Activated naive CD4-positive, alpha-beta T cell treated with anti-CD3 and anti-CD28 coated beads, Interleukin-2, amount 10 ng/mL, durations not matched to agents 7 days and 5 days (primary cell): ENCODE data around the gene CNOT2.

Experiments used
- CTCF ChIA-PET: fragments of 350-600 bp; sonication (Branson Sonifier 250); formaldehyde crosslinking; loops from one replicate; lab custom pipeline; 2021; ENCODE audit warnings: antibody characterized with exemption; lab: Charles Lee
- DNase-seq: peaks from one replicate; pipeline ENCODE4 v3.0.0-alpha.2; 2020
- H3K27ac Mint-ChIP-seq: one replicate; pipeline ENCODE4 v1.8.0; 2021; ENCODE audit warnings: mild to moderate bottlenecking, moderate library complexity, mixed read lengths
- H3K27me3 Mint-ChIP-seq: one replicate; pipeline ENCODE4 v1.8.0; 2021; ENCODE audit warnings: mild to moderate bottlenecking, mixed read lengths
- H3K36me3 Mint-ChIP-seq: one replicate; pipeline ENCODE4 v1.8.0; 2021; ENCODE audit warnings: mixed read lengths
- H3K4me1 Mint-ChIP-seq: one replicate; pipeline ENCODE4 v1.8.0; 2021; ENCODE audit warnings: mixed read lengths
- H3K4me3 Mint-ChIP-seq: one replicate; pipeline ENCODE4 v1.8.0; 2021; ENCODE audit warnings: mild to moderate bottlenecking, moderate library complexity, mixed read lengths
- H3K9me3 Mint-ChIP-seq: one replicate; pipeline ENCODE4 v1.8.0; 2021; ENCODE audit warnings: mixed read lengths

The CNOT2 gene

DNA sequence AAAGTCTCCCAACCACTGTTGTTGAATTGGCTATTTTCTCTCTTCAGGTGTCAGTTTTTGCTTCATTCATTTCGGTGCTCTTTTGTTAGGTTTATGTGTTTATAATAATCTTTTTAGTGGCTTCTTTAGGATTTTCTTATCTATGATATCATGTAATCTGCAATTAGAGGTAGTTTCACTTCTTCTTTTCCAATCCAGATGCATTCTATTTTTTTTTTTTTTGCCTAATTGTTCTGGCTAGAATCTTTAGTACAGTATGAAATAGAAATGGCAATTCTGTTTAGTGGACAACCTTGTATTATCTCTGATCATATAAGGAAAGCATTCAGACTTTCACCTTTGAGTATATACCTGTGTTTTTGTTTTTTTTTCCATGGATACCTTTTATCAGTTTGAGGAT is 17.4 kb downstream of the CNOT2 start:
- H3K36me3 Mint-ChIP-seq = peaks cover 33% of the 10 kb centered on the region
- H3K27ac Mint-ChIP-seq = no peak overlapping the region
- H3K27me3 Mint-ChIP-seq = no peaks in the 10 kb centered on the region
- H3K9me3 Mint-ChIP-seq = peaks cover 3% of the 10 kb centered on the region
- CTCF ChIA-PET = no interaction called here
- no peak overlapping the region for H3K4me3 Mint-ChIP-seq
- peaks cover 32% of the 10 kb centered on the region for H3K4me1 Mint-ChIP-seq
- DNase-seq = no peak

DNA sequence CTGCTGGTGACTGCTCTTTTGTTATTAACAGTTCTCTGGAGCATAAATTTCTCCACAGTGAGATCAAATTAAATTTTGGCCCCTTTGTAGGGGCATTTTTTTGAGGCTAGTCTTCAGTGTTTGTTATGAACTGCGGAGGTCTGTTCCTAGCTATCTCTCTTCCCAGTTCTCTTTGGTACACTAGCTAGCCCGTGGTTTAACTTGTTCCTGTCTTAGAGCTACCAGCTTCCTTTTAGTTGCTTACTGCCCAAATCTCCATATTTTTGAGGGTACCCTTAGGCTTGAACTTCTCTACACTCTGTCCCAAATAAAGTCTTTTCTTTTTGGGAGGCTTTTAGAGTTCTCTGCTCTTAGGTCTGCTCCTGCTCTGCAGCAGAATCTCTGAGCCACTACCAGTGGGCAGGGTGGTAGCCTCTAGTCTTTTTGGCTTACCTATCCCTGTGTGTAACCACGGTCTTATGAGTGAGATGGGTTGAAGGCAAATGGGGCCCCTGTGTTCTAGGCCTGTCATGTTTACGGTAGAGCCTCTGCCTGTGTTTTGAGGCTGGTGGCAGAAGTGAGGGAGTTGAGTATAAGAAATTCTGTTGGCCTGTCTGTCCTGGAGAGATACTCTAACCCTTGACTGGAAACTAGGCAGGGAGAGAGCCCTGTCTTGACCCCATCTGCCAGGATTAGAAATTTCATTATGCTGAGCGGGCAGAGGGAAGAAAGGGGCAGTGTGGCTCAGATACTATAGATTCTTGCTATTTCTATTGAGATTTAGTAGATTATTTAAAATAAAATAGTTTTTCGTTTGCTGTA is 21.0 kb downstream of the CNOT2 start:
- H3K27ac Mint-ChIP-seq = no peak overlapping the region
- no peak overlapping the region for H3K4me3 Mint-ChIP-seq
- H3K9me3 Mint-ChIP-seq = peaks cover 3% of the 10 kb centered on the region
- peaks cover 34% of the 10 kb centered on the region for H3K4me1 Mint-ChIP-seq
- no peaks in the 10 kb centered on the region for H3K27me3 Mint-ChIP-seq
- DNase-seq = no peak
- CTCF ChIA-PET = no interaction called here
- peaks cover 36% of the 10 kb centered on the region for H3K36me3 Mint-ChIP-seq

DNA sequence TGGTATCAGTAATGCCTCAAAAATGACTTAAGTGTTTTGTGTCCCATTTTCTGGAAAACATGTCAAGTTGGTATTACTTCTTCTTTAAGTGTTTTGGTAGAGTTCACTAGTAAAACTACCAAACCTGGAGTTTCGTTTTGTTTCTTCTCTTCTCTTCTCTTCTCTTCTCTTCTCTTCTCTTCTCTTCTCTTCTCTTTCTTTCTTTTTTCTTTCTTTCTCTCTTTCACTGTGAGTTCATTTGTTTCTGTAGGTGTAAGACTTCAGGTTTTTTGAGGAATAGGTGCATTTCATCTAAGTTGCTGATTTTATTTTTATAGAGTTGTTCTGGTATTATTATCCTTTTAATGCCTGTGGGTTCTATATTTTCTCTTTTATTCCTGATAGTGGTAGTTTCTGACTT is 21.9 kb downstream of the CNOT2 start:
- Mint-ChIP-seq H3K27ac (no peak overlapping the region), H3K4me3 (no peak overlapping the region)
- CTCF ChIA-PET = no interaction called here

DNA sequence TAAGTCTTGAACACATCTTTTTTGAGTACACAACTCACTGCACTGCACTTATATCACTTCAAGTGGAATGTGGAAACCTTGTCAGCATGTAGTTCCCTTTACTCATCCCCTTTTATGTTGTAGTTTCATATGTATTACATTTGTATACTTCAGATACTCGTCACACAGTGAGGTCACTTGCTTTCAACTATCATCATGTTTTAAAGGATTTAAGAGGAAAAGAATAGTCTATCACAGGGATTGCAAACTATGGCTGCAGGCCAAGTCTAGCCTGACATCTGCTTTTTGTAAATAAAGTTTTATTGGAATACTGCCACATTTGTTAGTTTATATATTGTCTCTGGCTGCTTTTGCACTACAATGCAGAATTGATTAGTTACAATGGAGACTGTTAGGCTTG is 24.3 kb downstream of the CNOT2 start:
- H3K36me3 Mint-ChIP-seq = peaks cover 32% of the 10 kb centered on the region
- H3K27me3 Mint-ChIP-seq = no peaks in the 10 kb centered on the region
- peaks cover 3% of the 10 kb centered on the region for H3K9me3 Mint-ChIP-seq
- H3K4me3 Mint-ChIP-seq = no peak overlapping the region
- H3K4me1 Mint-ChIP-seq = peaks cover 27% of the 10 kb centered on the region
- DNase-seq = no peak
- CTCF ChIA-PET = no interaction called here
- H3K27ac Mint-ChIP-seq = no peak overlapping the region

More for the DNA sequence above, 21.9 kb downstream of the CNOT2 start:
- Mint-ChIP-seq H3K36me3 (peaks cover 36% of the 10 kb centered on the region), H3K4me1 (peaks cover 34% of the 10 kb centered on the region), H3K27me3 (no peaks in the 10 kb centered on the region), H3K9me3 (peaks cover 3% of the 10 kb centered on the region)
- no peak for DNase-seq

DNA sequence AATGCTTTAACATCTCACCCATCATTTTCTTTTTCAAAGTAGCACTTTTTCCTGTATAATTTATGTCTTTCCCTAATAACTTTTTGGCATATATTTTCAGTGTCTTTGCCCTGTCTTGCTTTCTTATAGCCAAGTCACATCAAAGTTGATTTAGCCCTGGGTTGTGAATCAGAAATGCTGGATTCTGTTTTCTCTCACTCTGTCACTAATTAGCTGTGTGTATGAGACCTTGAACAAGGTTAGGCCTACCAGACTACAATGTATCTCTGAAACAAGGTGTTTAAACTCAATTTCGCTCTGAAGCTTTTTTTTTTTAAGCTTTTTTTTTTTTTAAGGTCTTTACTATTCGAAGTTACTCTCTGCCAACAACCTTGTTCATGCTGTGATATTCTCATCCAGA is 25.7 kb downstream of the CNOT2 start:
- CTCF ChIA-PET = no interaction called here
- Mint-ChIP-seq H3K36me3 (peaks cover 27% of the 10 kb centered on the region), H3K9me3 (no peaks in the 10 kb centered on the region), H3K27ac (no peak overlapping the region), H3K27me3 (no peaks in the 10 kb centered on the region), H3K4me1 (peaks cover 23% of the 10 kb centered on the region), H3K4me3 (no peak overlapping the region)
- DNase-seq = no peak

DNA sequence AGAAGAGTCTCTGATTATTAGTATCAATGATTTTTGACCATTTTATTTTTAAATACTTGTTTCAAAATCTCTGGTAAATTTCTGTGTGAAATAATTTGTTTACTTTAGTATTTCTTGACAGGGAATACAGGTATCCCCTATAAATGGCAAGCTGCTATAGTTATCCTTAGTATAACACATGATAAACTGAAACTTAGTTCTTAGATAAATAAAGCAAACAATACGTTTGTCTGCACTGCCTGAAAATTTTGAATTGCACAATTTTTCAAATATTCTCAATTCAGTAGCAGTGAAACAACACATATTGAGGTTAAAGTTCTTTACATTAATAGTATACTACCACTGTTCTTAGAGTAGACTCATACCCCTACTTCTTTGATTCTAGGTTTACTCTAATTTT is 26.9 kb downstream of the CNOT2 start:
- Mint-ChIP-seq H3K9me3 (peaks cover 4% of the 10 kb centered on the region), H3K36me3 (peaks cover 36% of the 10 kb centered on the region), H3K4me1 (peaks cover 17% of the 10 kb centered on the region), H3K4me3 (no peak overlapping the region), H3K27me3 (no peaks in the 10 kb centered on the region), H3K27ac (no peak overlapping the region)
- CTCF ChIA-PET = no interaction called here
- DNase-seq = no peak

DNA sequence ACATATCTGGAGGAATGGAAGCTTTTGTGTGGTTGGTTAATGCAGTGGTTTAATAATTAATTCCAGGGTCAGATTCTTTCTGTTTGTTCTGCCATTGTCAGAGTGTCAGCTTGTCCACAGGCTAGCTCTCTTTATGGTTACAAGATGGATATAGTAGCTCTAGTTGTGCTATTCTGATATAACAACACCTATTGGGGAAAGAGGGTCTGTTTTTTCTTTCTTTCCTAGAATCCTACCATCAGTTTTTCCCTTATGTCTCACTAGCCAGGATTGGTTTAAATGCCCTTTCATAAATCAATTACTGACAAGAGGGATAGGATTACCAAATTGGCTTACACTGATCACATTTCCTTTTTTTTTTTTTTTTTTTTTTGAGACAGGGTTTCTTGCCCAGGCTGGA is 27.8 kb downstream of the CNOT2 start:
- H3K27me3 Mint-ChIP-seq = no peaks in the 10 kb centered on the region
- peaks cover 4% of the 10 kb centered on the region for H3K9me3 Mint-ChIP-seq
- CTCF ChIA-PET = no interaction called here
- no peak overlapping the region for H3K4me3 Mint-ChIP-seq
- peaks cover 34% of the 10 kb centered on the region for H3K36me3 Mint-ChIP-seq
- no peak overlapping the region for H3K27ac Mint-ChIP-seq
- peaks cover 18% of the 10 kb centered on the region for H3K4me1 Mint-ChIP-seq
- DNase-seq = no peak

DNA sequence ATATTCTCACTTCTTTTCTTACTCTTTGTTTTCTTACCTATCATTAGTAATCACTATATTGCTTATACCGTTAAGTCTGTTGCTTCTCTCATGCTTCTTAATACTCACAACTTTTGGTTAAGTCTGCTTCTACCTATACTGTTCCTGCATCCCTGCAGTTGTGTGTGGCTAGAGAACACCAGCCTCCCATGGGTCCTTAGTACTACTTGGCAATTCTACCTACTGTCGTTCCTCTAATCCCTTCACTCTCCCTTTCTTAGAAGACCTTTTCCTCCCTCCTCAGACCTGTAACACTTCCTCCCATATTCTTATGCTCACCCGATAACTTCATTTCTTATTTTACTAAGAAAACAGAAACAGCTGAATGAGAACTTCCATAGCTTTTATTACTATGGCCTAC is 29.3 kb downstream of the CNOT2 start:
- H3K4me3 Mint-ChIP-seq = no peak overlapping the region
- CTCF ChIA-PET = no interaction called here
- H3K27ac Mint-ChIP-seq = no peak overlapping the region
- DNase-seq = no peak
- peaks cover 29% of the 10 kb centered on the region for H3K36me3 Mint-ChIP-seq
- peaks cover 14% of the 10 kb centered on the region for H3K4me1 Mint-ChIP-seq
- H3K27me3 Mint-ChIP-seq = no peaks in the 10 kb centered on the region
- H3K9me3 Mint-ChIP-seq = peaks cover 4% of the 10 kb centered on the region

DNA sequence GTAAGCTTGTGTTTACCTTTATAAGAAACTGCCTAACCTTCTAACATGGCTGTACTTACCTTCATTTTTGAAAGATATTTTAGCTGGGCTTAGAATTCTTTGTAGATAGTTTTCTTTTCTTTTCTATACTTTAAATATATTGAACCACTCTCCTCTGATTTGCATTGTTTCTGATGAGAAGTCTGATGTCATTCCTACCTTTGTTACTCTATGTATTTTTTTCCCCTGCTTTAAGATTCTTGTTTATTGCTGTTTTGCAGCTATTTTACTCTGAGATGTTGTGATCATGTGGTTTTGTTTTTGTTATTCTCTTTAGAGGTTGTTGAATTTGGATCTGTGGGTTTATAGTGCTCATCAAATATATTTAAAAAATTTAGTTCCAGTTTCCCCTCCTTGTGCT is 31.8 kb downstream of the CNOT2 start:
- Mint-ChIP-seq H3K27ac (no peak overlapping the region), H3K9me3 (peaks cover 4% of the 10 kb centered on the region), H3K4me3 (no peak overlapping the region), H3K4me1 (peaks cover 11% of the 10 kb centered on the region), H3K36me3 (peaks cover 32% of the 10 kb centered on the region), H3K27me3 (no peaks in the 10 kb centered on the region)
- CTCF ChIA-PET = no interaction called here
- no peak for DNase-seq

DNA sequence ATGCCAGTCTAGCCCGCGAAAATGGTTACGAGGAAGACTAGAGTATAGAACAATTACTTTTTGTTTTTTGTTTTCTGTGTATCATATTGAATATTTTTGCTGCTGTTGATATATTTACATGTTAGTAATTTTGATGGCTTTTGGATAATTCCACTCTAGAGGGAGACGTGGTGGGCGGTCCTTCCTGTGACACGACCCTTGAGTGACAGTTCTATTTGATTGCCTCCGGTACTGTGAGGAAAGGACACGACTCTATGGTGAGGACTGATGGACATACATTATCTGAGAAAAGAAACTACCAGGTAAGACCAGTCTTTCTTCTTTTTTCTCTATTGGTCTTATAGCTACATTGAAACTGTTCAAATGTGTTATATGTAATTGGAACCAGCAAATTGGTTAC is 34.7 kb downstream of the CNOT2 start:
- Mint-ChIP-seq H3K36me3 (peaks cover 28% of the 10 kb centered on the region), H3K4me1 (peaks cover 7% of the 10 kb centered on the region), H3K27me3 (no peaks in the 10 kb centered on the region), H3K9me3 (peaks cover 4% of the 10 kb centered on the region), H3K27ac (no peak overlapping the region), H3K4me3 (no peak overlapping the region)
- CTCF ChIA-PET = interaction anchor here (0.6 kb wide), 1 partner anchor 44 kb away, joined by 3 read pairs; no protein-coding TSS in a partner anchor
- no peak for DNase-seq

DNA sequence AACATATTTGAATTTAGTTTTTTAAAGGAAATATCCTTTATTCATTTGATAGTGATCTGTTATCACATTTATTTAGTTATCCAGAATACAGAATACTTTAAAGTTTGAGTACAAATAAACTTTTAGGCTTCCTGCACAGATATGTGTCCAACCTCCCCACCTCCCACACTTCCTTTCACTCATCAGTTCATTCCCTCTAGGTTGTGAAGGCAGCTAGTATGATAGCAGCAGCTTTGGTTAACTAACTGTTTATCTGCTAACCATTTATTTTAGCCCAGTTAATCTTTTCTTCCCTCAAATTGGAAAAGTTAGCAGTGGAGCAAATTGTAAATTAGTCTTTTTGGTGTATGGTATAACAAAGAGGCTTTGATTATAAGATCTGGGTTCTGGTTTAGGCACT is 35.7 kb downstream of the CNOT2 start:
- H3K4me1 Mint-ChIP-seq = peaks cover 5% of the 10 kb centered on the region
- H3K9me3 Mint-ChIP-seq = peaks cover 4% of the 10 kb centered on the region
- DNase-seq = no peak
- CTCF ChIA-PET = no interaction called here
- H3K27ac Mint-ChIP-seq = no peak overlapping the region
- H3K4me3 Mint-ChIP-seq = no peak overlapping the region
- no peaks in the 10 kb centered on the region for H3K27me3 Mint-ChIP-seq
- H3K36me3 Mint-ChIP-seq = peaks cover 25% of the 10 kb centered on the region

DNA sequence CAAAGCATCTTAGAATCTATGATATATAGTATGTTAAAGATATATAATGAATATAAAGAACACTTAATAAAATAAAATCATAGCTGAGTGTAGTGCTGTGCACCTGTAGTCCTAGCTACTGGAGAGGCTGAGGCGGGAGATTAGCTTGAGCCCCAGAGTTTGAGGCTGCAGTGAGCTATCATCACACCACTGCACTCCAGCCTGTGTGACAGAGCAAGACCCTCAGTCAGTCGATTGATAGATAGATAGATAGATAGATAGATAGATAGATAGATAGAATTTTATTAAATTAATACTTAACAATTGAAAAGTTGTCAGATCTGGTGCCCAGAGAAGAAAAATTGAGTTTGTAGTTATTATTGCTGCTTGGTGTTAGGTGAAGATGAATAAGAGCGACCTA is 40.0 kb downstream of the CNOT2 start:
- Mint-ChIP-seq H3K4me3 (no peak overlapping the region), H3K36me3 (peaks cover 27% of the 10 kb centered on the region), H3K27me3 (no peaks in the 10 kb centered on the region), H3K4me1 (no peaks in the 10 kb centered on the region), H3K27ac (no peak overlapping the region), H3K9me3 (no peaks in the 10 kb centered on the region)
- CTCF ChIA-PET = no interaction called here
- DNase-seq = no peak

DNA sequence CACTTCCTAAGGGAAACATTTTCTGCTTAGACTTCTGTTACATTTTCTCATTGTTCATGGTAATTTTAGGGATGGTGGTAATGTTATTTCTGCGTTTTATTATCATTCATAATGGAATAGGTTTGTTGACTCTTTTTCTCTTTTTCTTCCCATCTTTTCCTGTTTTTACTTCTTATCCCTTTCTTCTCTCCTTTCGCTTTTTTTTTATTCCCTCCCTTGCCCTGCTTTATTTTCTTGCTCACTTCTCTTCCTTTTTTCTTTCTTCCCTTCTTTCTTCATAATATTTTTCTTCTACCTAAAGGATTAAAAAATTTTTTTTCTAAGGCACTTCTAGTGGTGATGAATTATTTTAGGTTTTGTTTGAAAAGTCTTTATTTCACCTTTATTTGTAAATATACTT is 45.6 kb downstream of the CNOT2 start:
- Mint-ChIP-seq H3K4me3 (no peak overlapping the region), H3K4me1 (peaks cover 4% of the 10 kb centered on the region), H3K27me3 (no peaks in the 10 kb centered on the region), H3K27ac (no peak overlapping the region), H3K36me3 (peaks cover 34% of the 10 kb centered on the region), H3K9me3 (no peaks in the 10 kb centered on the region)
- DNase-seq = no peak
- CTCF ChIA-PET = interaction anchor here (0.6 kb wide), 1 partner anchor 58 kb away, joined by 4 read pairs; no protein-coding TSS in a partner anchor

DNA sequence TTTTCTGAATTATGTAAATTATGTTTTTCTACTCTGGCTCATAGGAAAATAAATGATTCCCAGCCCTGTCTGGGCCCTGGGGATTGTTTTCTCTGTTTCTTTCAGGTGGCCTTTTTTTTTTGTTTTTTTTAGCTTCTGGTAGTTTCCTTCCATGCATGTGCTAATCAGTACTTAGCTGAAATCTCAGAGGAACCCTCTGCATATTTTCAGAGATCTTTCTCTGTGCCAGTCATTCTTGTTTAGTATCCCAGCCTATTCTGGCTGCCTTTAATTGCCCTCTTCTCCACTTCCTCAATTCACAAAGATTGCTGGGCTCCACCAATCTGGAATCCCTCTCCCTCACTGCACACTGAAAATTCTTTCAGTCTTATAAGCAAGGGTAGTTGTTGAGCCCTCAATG is 46.9 kb downstream of the CNOT2 start:
- peaks cover 37% of the 10 kb centered on the region for H3K36me3 Mint-ChIP-seq
- CTCF ChIA-PET = no interaction called here
- no peak for DNase-seq
- H3K4me3 Mint-ChIP-seq = no peak overlapping the region
- no peaks in the 10 kb centered on the region for H3K9me3 Mint-ChIP-seq
- peaks cover 4% of the 10 kb centered on the region for H3K4me1 Mint-ChIP-seq
- no peak overlapping the region for H3K27ac Mint-ChIP-seq
- no peaks in the 10 kb centered on the region for H3K27me3 Mint-ChIP-seq

DNA sequence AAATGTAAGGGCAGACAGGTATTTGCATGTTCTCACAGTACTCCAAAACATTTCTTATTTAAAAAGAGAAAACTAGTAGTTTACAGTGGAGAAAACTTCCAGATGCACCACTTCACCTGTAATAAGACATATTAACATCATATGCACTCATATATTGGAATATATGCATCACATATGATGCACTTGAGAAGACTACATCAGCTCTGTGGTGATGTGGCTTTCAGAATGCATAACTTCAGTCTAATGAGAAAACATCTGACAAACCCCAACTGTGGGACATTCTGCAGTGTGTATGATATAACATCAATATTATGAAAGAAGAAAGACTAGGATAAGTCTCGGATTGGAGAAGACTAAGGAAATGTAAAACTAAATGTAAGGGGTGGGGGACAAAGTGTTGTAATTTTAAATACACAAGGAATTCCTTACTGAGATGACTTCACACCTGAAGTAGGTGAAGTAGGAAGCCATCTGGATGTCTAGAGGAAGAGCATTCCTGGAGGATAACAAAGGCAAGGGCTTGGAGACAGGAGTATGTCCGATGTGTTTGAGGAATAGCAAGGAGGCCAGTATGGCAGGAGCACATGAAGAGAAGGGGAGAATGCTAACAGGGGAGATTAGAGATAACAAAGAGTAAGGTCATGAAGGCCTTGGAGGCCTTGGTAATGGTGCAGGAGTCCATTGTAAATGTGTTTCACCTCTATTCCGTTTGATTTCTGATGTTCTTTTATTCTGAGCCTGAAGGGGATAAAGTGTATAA is 49.0 kb downstream of the CNOT2 start:
- H3K27me3 Mint-ChIP-seq = no peaks in the 10 kb centered on the region
- no peak overlapping the region for H3K4me3 Mint-ChIP-seq
- CTCF ChIA-PET = no interaction called here
- H3K36me3 Mint-ChIP-seq = peaks cover 32% of the 10 kb centered on the region
- H3K9me3 Mint-ChIP-seq = no peaks in the 10 kb centered on the region
- peaks cover 4% of the 10 kb centered on the region for H3K4me1 Mint-ChIP-seq
- H3K27ac Mint-ChIP-seq = no peak overlapping the region
- DNase-seq = no peak
